HG02870 (cell line): ENCODE data around the gene DUSP7.

Experiments used
- ATAC-seq: cut with Tn5 transposase; IDR thresholded peaks from one replicate; pipeline ENCODE4 v1.9.1; 2021; ENCODE audit warnings: mild to moderate bottlenecking, moderate library complexity; ENCODE audit not compliant: unreplicated experiment

Gene DUSP7

DNA sequence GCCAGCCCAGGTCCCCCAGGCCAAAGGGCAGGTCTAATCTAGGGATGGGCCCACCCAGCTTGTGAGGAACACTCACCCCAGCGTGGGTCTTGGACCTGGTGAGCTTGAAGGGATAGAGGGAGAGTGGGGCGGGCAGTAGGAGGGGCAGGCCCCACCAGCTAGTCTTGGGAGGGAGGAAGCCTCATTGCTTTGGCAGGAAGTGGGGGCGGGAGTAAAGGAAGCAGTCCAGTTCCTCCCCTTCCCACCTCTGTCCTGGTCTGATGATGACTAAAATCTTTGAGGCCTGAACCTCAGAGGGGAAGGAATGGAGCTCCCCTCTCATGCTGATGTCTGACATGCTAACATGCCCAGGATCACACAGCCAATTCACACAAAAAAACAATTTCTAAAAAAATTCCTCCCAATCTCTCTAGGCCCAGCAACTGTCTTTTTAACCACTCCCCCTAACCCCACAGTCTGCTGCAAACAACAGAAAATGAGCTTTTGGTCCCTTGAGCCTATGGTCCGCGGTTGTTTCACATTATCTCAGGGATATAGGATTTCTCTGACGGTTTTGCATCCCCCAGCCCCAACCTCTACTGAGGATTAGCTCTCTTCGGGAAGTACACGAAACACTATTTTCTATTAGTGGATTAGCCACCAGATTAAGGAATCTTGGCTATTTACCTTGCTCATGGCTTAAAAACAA, 30.7 kb upstream of the DUSP7 start:
- no peak for ATAC-seq

DNA sequence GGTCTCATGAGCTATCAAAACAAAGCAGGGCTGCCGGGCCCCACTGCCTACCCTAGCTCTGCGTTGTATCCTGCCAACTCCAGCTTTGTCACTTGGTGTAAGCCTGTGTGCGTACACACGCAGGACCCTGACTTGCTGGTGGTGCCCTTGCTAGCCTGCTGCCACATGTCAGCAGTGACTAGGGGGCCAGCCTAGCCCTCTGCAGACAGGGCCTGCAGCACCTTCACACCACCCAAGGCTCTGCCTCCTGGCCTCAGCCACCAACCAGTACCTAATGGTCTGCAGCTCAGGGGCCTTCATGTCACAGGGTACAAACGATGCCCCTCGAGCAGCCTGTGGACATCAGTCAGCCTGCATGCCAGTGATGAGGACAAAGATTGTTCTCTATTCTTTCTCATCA, 30.1 kb upstream of the DUSP7 start:
- ATAC-seq = no peak

DNA sequence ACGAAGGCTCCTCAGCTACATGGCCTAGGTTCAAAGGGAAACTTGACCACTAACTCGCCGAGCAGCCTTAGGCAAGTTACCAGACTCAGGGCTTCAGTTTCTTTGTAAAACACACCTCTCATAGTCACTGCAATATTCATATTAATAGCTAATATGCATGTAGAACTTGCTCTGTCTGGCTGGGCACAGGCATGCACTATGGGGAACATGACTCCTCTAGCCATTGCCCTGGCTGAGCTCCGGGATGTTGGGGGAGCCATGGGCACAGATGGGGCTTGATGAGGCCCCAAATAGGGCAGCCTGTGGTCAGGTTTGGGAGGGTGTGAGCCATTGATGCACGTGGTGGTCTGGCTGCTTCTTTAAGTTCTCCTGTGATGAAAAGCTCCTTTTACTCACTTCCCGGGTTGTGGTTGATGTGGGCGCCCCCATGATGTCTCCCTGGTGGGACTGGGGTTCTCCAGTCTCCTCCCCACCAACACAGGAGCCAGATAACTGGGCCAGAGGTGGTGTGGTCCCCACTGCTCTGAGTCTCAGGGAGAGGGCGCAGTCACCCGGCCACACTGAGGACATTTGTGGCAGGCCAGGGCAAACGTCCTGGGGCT, 29.4 kb upstream of the DUSP7 start:
- ATAC-seq = no peak

DNA sequence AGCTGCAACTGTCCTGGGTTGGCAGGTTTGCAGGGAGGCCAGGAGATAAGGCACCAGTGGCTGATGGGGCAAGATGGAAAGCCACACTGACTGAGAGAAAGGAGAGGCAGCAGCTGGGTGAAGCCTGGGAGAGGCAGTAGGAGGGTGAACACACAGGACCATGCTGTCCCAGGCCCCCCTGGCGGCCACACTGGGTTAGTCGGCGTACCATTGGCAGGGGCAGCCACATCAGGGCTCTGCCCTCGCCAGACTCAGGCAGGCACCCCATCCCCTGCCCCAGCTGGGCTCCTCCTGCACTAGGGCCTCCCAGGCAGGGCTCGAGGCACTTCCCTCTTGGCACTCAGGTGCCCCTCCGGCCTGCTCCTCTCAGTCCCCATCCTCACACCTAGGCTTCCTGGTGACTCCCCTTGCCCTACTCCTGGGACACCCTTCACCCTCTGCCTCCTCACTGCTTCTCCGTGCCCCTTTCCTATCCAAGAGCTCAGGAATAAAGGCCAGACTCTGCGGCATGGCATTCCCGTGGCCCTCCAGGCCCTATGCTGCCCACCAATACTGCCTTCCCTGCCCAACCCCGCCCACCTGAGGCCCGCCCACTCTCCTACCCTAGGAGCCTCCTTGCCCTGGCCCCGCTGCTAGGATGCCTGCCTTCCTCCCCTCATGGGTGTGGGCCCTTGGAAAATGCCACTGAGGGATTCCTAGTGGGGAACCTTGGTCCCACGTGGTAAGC, 28.7 kb upstream of the DUSP7 start:
- ATAC-seq = no peak

DNA sequence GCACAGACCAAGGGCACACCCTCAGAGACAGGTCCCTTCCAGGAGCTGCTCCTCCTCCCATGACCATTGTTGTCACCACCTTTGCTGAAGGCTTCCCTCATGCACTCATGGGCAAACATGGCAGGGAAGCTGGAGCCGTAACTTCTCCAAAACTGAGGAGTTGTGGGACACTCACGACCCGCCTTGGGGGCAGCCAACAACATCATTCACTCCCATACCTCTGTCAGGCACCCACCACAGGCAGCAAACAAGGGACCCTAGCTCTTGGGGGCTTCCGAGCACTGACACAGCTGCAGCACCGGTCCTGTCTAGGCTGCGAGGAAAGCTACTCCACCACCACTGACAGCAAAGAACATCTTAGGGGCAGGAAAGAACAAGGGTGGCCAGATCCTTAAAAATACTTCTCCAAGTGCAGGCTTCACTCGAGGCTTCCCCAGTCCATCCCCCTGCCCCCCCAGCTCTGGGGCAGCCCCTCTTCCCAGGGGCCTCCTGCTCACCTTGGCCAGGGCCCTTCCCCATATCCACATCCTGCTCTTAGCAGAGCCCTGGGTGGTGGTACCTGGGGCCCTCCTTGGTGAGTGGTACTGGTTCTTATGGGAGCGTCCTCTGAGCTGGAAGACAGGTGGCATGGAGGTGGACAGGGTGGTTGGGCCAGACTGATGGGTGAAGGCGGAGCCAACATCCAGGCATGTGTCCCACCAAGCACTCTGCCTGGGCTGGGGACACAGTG, 28.0 kb upstream of the DUSP7 start:
- no peak for ATAC-seq

DNA sequence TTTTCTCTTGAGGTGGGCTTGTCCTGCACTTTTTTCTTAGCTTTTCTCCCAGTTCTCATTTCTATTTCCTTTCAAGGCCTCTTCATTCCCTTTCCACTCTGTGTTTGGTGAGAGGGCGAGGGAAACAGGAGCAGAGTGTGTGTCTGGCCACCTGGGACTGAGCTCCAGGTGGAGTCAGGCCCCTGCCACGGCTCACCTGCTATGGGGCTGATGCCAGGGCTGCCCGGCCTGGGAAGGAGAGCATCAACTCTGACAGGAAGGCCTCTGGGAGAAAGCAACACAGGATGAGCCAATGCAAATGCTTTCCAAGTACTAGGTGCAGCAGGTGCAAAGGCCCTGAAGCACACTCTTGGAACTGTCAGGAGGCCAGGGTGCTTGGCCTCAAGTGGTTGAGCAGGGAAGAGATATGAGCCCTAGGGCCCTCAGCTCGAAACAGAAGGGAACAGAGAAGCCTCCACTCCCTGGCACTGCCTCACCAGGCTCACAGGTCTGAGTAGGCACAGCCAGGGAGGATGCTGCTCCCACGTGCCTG, 27.3 kb upstream of the DUSP7 start:
- ATAC-seq = no peak

DNA sequence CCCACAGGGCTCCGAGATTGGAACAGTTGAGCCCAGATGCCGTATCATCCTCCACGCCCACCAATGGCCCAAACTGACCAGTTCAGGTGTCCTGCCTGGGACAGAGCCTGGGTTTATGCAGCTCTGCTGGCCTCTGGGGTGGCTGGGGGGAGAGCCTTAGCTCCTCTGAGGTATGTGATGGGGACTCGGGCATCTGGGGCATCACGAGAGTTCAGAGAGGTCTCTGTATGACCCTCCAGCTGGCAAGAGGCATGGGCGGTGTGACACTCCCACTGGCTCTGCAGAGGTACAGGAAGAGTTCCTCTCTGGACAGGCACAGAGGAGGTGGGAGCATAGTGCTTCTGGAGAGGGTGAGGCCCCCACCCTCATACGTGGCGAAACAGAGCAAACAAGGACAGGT, 26.6 kb upstream of the DUSP7 start:
- ATAC-seq = no peak

DNA sequence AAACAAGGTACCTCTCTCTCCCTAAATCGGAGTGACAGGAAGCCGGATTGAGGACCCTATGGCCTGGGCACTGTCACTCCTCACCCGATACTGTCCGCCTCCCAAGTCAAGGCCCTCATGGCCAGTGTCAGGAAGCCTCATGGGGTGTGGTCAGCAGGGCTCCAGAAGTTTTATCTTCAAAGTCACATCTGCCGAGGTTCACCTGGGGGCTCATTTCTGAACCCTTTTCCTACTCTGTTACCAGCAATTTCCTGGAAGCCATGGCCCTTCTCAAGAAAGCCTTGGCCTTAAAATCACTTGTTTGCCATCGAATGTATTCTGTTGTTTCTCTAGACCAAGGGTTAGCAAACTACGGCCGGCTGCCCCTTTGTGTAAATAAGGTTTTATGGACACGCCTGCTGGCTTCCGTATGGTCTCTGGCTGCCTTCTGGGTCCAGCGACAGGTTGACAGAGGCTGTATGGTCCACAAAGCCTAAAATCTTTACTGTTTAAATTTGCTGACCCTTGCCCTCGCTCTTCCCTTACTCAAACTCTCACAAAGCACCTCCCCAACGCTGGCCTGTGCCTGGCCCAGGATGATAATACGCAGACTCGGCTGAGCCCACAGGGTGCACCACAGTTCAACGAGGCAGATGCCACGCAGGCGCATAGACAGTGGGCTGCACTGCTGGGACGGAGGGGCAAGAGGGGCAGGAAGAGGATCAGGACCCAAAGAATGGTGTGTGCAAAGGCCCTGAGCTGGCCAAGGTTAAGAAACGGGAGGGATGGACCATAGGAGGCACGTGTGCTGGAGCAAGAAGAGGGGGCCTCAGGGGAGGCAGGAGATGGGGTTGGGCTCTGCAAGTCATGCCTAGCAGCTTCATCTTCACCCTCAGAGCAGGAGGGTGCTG, 24.7 kb upstream of the DUSP7 start:
- ATAC-seq = no peak

DNA sequence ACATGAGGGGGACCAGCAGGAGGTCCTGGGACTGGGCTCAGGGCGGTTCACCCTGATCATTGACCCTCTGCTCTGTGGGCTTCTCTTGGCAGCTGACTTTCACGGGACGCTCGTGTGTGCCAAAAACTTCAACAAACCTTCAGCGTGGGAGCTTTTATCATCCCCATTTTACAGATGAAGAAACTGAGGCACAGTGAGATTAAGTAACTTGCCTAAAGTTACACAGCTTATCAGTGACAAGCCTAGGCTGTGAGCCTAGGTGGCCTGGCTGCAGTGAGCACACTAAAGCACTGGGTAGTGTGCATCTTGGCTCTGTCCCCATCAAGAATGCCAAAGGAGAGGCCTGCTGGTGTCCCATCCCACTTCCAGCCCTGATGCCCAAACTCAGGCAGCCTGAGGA, 23.6 kb upstream of the DUSP7 start:
- ATAC-seq = no peak

DNA sequence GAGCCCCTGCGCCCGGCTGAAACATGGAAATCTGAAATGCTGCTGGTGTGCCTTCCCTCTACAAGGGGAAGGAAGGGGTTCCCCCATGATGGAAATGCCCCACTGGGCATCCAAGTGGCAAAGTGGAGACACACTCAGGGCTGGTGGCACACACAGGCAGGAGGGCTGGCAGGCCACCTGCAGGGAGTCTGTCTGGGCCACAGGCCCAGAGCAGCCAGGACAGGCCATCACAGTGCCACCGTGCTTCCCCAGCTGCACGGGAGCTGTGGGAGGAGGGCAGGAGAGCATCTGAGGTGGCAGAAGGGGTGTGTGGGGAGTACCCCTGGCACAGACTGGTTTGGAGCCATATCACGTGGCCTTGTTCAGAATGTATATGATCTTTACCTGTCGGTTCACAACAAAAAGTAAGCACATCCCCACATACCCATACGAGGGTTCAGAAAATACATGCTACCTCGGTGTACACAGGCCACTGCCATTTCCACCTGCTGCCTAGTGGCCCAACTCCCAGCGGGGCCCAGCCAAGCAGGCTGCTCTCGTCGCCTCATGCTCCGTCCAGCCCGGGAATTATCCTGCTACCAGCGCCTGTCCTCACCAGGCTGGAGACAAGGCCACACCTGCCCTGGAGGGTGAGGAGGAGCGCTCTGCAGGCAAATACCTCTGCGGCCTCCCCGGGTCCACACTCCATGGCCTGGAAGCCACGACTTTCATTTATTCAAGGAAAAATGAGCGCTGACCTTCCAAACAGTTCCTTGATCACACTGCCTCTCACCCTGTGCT, 22.6 kb upstream of the DUSP7 start:
- ATAC-seq = no peak

DNA sequence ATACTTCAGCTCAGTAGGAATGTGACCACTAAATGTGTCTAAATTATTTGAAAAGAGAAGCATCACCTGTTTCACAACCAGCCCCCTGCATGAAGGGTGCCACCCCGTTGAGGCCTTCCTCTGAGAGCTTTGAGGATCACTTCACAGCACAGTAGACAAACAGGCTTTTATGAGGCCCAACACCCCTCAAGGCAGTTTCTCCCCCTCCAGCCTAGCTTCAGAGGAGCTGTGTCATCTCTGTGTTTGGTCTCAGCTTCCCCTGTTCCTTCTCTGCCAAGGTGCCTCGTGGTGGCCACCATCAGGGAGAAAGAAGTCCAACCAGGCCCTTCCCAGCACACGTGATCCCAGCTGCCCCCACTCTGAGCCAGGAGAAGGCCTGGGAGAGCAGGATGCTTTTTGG, 21.6 kb upstream of the DUSP7 start:
- ATAC-seq = no peak

DNA sequence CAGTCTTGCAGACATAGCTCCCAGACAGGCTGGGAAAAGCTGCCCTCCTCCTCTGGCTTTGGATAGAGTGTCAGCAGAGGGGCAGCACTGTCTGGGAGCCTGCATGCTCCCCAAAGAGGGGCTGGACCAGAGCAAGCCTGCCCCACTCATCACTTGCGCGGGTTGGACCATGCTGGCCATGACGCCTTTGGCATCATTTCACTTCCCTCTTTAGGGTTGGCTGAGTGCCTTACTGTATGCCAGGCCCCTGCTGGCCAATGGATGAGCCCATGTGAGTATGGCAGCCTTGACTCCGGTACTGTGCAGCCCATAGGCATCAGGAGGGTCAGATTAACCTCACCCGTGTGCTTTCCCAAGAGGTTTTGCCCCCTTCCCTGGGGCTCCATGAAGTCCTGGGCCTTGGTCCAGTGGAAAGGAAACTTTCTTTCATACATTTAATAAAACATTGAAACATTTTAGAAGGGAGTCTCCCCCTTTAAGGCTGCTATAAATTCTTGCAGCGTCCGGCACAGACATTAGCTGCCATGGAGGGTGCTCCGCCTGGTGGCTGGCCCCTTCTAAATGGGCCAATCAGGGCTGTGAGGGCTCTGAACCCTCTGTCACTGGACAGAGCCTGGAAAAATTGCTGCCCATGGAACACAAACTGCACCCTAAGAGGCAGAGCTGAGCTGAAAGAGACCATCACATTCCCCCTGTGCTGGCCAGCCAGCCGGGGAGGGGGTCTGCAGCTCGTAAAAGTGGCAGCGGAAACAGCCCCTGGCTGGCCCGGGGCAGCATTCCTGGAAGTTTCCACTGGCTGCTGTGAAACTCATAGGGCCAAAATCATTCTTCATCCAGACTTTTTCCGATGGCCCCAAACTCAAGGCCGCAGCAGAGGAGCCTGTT, 20.8 kb upstream of the DUSP7 start:
- ATAC-seq = no peak

DNA sequence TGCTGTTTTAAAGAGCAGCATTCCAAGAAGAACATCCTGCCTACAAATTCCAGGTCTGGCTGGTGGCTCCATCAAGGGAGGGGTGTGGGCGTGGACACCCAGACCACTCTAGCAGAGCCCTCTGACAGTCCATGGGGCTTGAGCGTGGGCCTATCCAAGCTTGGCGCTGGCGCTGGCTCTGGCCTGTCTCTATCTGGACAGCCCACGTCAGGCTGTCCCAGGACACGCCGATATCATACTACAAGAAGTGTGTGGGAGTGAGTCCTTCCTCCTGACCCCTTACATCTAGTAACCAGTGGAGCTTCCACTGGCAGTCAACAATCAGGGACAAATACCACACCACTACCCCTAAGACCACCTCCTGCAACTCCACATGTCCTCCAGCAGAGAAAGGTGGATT, 17.1 kb upstream of the DUSP7 start:
- no peak for ATAC-seq

DNA sequence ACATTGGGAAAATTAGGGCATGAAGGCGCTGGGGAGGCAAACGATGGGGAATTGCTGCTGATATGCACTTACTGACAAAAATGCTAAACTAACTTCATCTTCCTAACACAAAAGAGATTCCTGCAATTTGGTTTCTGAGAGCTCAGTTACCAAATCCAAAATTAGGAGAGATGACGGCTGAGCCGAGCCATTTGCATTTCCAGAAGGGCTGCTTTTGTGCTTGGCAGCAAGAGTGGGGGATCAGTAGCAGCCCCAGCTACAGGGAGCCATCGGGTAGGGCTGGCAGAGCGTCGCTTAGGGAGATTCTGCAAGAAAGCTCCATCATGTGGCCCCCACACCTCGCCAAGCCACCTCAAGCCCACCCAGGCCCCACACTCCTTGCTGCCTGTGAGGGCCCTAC, 16.1 kb upstream of the DUSP7 start:
- no peak for ATAC-seq

DNA sequence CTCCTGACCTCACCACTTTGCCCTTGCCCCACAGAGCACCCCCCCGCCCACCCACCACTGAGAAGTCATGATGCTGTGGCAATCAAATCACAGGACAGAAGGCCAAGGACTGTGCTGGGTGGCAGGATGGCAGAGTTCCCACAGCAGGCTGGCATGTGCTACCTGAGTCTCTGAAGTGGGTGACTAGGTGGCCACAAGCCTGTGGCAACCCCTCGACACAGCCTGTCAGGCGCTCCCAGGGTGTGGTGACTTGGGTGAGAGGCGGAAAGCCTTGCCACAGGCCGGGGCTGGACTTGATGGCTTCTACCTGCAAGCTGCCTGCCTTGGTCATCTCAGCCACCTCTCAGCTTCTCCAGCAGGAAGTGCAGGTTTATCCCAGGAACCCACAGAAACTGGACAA, 15.6 kb upstream of the DUSP7 start:
- no peak for ATAC-seq

DNA sequence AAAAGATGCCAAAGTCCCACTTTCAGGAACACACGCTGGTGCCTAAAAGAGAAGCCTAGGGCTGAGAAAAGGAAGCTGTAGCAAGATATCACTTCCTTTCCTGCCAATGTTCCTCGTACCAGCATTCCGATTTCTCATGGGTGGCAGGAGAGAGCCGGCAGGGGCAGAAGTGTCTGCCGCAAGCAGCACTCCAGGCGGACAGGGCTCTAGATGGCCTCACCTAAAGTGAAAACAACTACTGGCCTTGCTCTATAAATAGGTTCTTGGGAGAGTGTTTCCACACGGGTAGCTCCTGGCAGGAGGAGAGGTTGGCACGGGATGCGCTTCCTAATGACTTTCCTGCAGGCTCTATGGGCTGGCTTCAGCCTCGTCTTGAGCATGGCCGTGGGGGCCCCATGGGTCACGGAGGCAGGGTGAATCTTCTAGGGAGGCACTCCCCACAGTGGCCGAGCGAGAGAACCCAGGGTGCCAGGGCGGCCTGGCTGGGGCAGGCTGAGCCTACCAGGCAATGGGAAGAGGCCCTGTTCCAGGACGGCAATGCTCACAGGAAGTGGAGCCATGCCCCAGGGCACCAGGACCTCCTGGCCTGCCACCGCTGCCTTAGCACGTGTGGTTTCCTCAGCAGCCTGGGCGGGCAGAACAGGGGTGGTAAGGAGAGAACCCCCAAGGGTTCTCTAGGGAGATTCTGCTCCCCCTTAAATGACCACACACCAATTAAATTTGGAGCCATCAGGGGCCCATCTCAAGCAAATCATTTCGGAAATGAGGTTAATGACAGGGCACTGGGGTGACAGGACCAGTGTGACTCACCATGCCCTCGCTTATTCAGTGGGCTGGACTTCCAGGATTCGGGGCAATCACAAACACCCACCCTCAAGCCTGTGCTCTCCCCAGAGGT, 14.6 kb upstream of the DUSP7 start:
- no peak for ATAC-seq

DNA sequence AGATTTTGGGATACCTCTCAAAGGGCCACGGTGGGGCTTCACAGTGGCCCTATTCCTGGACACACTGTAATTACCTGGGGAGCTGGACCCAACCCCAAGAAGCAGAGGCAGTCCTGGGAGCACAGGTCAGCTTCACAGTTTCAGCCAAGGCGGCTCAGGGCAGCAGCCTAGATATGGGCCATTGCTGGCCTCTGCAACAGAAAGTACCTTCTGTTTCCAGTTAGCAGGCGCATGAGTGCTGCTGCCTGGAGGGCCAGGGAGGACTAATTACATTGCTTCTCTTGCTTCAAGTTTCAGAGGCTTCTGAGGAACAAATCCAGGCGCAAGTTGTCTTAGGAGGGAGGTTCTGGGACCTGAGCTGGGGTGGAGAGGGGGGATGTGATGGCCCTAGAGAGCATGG, 13.5 kb upstream of the DUSP7 start:
- ATAC-seq = no peak

DNA sequence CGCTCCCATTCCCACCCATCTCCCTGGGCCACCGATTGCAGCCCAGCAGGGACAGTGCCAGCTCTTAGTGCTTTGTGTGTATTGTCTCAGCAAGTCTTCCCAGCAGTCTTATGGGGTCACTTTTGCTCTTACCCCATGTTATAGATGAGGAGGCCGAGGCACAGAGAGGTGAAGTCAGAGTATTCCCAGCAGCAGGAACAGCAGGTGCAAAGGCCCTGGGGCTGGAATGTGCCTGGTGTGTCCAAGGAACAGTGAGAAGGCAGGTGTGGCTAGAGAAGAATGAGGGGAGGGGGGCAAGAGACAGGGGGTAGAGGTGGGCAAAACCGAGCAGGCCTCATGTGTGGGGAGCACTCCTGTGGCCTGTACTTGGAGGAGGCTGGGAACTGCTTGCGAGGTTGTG, 12.8 kb upstream of the DUSP7 start:
- no peak for ATAC-seq
